GM19324 (cell line): ENCODE results near the gene SIPA1L3.

Experiments used
- ATAC-seq: cut with Tn5 transposase; IDR thresholded peaks from one replicate; pipeline ENCODE4 v1.9.1; 2021; ENCODE audit warnings: mild to moderate bottlenecking, moderate library complexity; ENCODE audit not compliant: unreplicated experiment, low FRiP score

SIPA1L3 gene

GRCh38 chr19:38134540-38135149 lies 227.6 kb downstream of the SIPA1L3 start:
- ATAC-seq: no peak

- ATAC-seq: no peak
Measured at GRCh38 chr19:38135150-38135998, 228.4 kb downstream of the SIPA1L3 start.

GRCh38 chr19:38139122-38139521 lies 232.1 kb downstream of the SIPA1L3 start:
- ATAC-seq: no peak

- no peak for ATAC-seq
Measured at GRCh38 chr19:38141108-38141507, 234.1 kb downstream of the SIPA1L3 start.

GRCh38 chr19:38142176-38143035 lies 235.4 kb downstream of the SIPA1L3 start:
- no peak for ATAC-seq

- ATAC-seq: no peak
Measured at GRCh38 chr19:38143847-38144246, 236.8 kb downstream of the SIPA1L3 start.

GRCh38 chr19:38144667-38145066 lies 237.7 kb downstream of the SIPA1L3 start:
- ATAC-seq: no peak

GRCh38 chr19:38145623-38146022 lies 238.6 kb downstream of the SIPA1L3 start:
- no peak for ATAC-seq

- no peak for ATAC-seq
Measured at GRCh38 chr19:38148337-38148736, 241.3 kb downstream of the SIPA1L3 start.

- no peak for ATAC-seq
Measured at GRCh38 chr19:38149661-38150061, 242.7 kb downstream of the SIPA1L3 start.

- ATAC-seq: no peak
Measured at GRCh38 chr19:38151242-38151641, 244.2 kb downstream of the SIPA1L3 start.

- no peak for ATAC-seq
Measured at GRCh38 chr19:38152461-38153379, 245.7 kb downstream of the SIPA1L3 start.

GRCh38 chr19:38155453-38155852 lies 248.4 kb downstream of the SIPA1L3 start:
- no peak for ATAC-seq

- ATAC-seq: no peak
Measured at GRCh38 chr19:38158730-38159129, 251.7 kb downstream of the SIPA1L3 start.

- ATAC-seq: no peak
Measured at GRCh38 chr19:38162094-38162493, 255.1 kb downstream of the SIPA1L3 start.

- ATAC-seq: no peak
Measured at GRCh38 chr19:38162632-38163031, 255.6 kb downstream of the SIPA1L3 start.

- ATAC-seq: no peak
Measured at GRCh38 chr19:38163419-38164290, 256.6 kb downstream of the SIPA1L3 start.

- no peak for ATAC-seq
Measured at GRCh38 chr19:38164526-38164925, 257.5 kb downstream of the SIPA1L3 start.

GRCh38 chr19:38165335-38165734 lies 258.3 kb downstream of the SIPA1L3 start:
- no peak for ATAC-seq
